Nucleus accumbens (tissue), 56 donors: ENCODE results near the gene MYRIP.
"Not testable (repeated sequence)": the region's sequence is repeated elsewhere in the genome, so short reads cannot be mapped to it uniquely, and the experiment has no call there.

Experiments used
- DNase-seq, 56 donors: peaks; one replicate each; lab custom pipeline; 2025; lab: John Stamatoyannopoulos, UW

MYRIP gene

DNA sequence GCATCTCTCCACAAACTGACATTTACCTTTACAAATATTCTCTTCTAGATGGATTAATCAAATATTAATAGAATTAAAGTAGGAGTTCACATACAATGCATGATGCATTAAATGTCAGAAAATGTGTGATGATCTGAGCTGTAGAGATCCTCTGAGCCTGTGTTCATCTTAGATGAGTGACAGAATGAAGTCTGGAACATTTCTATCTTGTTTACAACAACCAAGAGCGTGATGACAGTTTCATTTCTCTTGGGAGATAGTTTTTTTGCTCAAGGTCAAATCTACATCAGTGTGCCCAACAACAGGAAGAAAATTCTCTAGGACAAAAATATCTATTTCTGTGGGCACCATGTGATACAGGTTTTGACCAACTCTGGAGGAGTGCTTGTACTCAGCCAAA is 211.9 kb downstream of the MYRIP start:
- no peak for DNase-seq

DNA sequence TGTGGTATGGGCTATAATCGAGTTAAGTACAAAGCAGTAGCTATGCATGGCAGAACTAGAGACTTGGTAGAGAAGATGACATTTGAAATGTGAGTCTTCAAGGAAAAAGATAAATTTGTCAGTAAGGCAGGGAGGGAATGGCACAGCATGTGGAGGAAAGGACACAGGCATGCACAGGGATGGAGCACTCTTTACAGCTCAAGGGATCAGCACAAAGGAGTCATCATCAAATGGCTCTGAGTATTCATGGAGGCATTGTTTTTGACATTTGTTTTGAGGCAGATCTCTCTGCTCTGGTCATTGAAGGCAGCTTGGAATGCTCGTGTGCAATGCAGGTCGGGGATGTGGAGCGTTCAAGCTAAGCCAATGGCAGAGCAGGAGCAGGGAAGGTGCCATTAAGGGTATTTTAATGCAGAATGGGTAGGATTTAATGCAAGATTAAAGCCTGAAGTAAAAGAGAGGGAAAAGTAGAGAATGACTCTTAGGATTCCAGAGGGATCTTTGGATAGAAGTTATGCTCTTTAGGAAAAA is 213.0 kb downstream of the MYRIP start:
- DNase-seq, result no peak

DNA sequence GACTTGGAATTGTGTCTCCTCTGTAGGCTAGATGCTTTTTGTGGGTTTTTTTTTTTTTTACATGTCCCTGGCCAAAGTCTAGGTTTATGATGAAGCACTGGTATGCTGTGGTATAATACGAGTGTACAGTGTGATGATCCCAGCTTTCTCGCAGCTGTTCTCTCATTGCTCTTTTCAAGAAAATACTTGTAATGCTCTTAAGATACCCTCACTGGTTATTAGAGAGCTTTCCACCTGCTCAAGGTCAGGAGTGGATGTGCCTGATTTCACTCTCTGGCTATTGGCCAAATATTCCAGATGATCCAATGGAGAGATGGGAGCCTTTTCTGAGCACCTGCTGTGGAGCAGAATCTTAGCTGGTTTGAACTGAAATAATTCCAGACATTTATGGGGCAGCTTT is 215.1 kb downstream of the MYRIP start:
- DNase-seq, result no peak

DNA sequence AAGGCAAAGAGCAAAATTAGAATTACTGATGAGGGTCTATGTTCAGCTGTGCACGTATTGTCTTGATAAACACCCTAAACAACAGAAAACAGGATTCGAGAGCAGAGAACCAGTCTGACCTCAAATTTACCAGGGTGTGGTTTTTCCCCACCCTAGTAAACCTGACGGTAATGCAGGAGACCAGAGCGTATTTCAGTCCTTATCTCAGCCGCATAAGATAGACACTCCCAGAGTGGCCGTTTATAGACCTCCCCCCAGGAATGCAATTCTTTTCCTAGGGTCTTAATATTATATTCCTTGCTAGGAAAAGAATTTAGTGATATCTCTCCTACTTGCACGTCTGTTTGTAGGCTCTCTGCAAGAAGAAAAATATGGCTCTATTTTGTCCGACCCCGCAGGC is 216.5 kb downstream of the MYRIP start:
- not testable (repeated sequence) for DNase-seq

DNA sequence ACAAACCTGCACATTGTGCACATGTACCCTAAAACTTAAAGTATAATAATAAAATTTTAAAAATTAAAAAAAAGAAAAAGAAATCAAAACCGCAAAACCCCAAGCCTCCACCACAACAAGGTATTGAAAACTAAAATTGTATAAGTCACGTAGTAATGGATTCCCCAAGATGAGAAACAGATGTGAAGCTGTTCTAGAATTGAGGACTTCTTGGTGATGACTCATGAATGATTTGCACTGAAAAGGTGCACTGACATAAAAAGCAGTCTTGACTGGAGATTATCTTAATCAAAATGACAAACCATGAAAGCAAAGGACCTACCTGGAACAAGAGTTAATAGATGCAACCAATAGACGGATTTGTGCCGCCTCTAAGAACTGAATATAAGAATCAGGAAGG is 225.8 kb downstream of the MYRIP start:
- no peak for DNase-seq

DNA sequence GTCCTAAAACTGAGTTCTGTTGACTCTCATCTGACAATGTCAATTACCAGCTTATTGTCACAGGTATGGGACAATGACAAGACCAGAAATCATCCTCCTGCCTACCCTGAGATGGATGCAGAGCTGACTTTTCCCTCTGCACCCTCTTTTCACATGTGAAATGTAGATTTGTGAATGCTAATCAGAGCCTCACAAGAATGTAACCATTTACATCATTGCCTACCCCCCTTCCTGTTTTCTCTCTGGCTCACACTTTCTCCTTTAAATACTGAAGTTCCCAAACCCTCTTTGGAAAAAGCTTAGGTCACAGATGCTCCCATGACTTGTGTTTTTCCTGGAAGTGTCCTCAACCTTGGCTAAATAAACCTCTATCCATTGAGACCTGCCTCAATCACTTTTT is 228.2 kb downstream of the MYRIP start:
- DNase-seq, result no peak

DNA sequence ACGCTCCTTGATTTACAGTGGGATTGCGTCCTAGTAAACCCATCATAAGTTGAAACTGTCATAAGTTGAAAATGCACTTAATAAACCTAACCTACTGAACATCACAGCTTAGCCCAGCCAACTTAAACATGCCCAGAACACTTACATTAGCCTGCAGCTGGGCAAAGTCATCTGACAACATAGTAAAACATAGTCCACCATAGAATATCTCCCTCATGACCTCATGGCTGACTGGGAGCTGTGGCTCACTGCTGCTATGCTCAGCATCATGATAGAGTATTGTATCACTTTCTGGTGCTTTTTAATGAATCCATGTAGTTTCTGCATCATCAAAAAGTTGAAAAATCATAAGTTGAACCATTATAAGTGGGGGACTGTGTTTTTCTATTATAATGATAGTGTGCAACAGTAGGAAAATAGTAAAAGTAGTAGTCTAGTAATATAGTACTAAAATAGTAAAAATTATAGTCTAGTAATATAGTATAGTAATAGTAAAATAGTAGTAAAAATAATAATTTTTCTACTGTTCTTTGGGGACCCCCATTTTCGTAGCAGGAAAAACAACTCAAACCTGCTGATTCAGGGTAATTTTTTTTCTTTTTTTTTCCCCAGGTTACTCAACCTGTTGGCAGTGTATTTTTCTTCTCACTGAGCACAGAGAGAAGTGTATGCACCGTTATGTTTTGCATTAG is 233.5 kb downstream of the MYRIP start:
- DNase-seq, result no peak

DNA sequence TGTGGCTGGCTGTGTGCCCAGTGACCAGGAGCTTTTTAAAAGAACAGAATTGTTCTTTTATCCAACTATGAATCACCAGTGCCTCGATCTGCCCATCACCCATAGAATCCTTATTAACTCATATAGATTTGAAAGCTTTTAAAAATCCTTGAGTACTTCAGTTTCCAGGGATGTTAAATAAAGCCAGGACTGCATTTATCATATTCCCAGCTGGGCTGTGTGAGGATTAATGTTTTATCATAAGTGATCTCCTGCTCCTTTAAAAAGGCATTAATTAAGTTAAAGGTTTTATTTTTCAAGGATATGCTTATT is 234.0 kb downstream of the MYRIP start:
- DNase-seq, result peak in 2 of 56 donors; percentile 10 to 31

DNA sequence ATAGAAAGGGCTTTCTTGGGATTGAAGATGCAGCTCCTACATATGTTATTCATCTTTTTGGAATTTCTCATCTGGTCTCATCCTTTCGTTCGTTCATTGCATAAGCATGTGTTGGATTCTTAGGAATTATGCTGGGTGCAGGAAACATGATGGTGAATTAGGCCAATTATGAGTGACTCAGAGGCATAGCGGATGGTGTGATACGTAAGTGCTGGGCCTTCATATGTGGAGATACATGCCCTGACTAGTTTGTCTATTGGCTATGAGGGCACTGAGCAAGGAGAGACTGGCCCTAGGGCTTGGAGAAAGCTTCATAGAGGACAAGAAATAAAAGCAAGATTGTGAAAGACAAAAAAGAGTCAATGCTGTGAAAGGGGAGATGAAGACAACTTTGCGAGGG is 235.1 kb downstream of the MYRIP start:
- no peak for DNase-seq

DNA sequence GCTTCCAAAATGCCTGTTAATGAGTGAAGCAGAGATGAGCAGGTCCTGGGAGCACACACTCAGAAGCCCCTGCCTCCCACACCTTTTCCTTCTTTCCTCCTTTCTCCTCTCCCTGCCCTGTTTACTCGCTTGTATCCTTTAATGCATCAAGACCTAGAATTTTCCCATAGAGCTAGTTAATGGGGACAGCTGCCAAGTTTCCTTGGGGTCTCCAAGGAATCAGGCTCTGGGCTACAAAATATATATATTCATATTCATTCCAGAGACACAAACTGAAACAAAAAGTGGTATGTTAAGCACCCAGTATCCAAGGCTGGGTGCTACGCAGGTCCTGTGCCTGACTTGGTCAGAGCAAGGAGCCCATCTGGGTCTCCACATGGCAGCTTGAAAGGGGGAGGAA is 235.6 kb downstream of the MYRIP start:
- no peak for DNase-seq

DNA sequence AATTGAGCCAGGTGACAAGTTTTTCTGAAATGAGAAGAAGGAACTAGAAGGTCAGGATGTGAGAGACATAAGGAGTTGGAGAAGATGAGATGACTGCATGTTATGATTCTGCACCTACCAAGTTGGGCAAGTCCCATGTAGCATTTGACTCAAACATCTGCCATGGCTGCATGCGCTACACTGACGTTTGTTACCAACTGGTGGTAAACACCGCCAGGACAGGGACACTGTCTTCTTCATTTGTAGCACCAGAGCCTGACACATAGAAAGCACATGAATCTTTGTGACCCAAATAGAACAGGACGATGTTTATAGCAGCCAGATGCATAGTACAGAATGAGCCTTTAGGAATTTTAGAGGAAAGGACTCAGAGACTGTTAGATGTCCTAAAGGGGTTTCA is 236.7 kb downstream of the MYRIP start:
- DNase-seq, result no peak

DNA sequence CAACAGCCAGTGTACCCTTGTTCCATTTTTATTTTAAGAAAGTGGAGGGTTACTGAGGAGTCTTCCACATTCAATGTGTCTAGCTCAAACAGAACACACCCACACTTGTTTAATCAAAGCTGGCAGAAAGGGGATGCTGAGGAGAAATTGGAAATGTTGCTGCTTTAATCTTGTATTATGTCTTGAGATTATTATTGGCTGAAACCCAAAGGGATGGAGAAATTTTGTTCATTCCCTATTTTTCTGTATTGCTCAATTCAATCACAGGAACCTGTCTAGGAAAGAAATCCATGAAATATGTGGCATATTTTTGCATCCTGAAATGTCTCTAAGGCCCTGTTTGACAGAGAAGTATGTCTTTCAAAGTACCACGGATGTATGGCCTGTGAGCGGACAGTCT is 238.0 kb downstream of the MYRIP start:
- no peak for DNase-seq

DNA sequence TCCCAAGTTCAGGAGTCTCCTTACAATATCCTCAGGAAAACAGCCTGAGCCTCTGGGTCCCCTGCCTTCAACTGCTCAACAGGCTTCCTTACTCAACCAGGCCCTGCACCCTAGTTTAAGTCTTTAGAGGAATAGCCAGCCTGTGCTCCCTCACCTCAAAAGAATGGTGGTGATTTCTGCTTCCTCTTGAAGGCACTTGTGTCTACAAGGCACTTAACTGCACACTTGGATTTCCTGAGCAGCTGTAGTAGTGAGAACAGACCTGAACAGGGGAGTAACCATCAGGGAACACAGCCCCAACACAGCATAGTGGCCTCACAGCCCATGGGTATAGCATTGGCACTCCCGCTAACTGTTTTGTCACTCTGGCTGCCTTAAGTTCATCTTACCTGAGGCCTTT is 244.3 kb downstream of the MYRIP start:
- DNase-seq, result no peak

DNA sequence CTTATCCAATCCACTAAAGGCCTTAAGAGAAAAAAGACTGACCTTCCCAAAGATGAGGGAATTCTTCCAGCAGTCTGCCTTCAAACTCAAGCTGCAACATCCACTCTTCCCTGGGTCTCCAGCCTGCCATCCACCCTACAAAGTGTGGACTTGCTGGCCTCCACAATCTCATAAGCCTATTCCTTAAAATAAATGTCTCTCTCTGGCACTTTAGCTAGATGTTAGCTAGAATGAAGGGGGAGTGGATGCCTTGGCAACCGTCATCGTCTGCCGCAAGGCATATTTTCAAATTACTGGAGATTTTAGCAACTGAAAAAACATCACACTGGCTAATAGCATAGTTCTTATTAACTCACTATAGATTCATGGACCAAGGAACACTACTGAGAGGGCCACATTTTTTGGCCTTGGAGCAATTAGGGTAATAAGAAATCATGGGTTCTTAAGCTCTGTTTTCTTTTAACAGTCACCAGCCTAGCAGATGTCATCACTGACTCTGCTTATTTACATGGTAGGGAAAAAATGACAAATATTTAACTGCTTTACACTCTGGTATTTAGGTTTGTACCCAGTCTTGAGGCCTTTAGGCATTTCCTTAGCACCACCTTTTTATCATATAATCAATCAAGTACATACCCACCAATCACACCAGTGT is 245.3 kb downstream of the MYRIP start:
- peak in 4 of 56 donors; percentile 2 to 20 (median 16) for DNase-seq

DNA sequence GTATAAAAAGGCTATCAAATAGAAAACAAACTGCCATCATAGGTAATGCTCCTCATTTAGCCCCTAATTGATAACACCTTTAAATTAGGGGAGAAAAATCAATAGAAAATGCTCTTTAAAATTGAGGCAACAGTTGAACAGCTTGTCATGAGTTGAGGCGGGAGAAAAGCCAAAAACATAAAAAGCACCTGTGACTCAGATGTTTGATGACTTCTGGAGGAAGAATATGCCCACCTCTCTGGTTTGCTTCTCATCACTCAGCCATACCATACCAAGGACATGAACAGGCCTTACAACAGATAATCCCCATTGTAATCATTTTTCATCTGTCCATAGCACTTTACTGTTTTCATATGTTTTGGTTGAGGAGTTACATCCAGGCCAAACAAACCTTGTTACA is 246.0 kb downstream of the MYRIP start:
- no peak for DNase-seq

DNA sequence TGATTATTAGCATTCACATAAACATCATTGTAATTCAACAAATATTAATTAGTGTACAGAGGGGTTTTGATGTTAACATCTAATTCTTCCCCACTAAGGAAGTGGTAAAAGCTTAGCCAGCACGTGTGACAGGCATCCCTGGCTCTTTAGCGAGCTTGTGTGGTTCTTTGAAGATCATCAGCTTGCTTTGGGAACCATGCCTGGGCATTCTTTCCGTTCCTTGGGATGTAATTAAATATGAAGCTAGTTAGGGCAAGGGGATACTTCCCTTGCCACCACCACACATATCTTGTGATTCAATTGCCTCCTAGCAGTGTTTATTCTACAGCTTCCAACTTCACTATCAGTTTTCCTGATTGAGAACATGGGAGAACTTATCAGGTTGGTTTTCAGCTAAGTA is 246.5 kb downstream of the MYRIP start:
- DNase-seq, result no peak

DNA sequence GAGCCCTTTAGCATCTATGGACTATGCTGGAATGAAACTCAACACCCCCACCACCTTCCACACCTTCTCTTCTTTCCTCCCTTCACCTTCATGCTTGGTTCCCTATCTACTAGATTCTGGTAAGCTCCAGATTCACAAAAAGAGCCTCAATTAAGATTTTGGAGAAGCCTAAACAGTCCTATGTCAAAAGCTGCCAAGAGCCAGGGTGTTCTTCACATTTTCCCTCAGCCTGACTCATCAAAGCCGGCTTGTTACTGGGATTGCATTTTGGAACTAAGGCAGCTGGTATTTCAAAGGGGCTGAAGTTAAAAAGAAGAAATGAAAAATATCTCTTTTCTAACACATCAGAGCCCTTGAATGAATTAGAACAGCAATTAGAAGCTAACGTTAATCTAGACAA is 247.7 kb downstream of the MYRIP start:
- no peak for DNase-seq

DNA sequence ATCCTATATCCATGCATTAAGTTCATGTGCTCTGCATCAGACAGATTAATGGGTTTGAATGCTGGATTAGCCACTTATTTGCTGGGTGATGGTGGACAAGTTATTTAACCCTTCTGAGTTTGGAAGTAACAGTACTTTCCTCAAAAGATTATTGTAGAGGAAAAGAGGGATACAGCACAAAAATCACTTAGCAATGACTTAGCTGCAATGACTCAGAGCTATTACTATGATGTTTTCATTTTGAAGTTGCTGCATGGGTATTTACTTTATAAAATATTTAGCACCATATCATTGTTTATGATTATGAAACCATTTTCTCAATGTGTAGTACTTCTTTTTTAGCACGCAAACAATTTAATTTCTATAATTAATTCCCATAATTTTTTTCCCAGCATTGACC is 248.4 kb downstream of the MYRIP start:
- no peak for DNase-seq

DNA sequence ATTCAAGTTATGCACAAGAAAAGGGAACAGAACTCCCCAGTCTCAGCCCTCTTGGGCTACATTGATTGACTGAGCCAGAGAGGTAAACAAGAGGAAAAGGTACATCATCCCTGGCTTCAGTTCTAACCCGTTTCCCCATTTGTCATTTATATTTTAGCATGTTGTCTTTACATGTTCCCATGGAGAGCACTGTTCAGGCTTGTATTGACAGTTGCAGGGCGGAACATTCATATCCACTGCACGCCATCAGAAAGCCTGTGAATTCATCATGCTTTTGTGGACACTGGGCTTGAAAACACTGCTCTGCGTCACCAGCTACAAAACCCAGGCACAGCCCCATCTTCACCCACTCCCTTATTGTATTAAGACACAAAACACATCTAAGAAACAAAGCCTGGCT is 259.2 kb downstream of the MYRIP start:
- no peak for DNase-seq

DNA sequence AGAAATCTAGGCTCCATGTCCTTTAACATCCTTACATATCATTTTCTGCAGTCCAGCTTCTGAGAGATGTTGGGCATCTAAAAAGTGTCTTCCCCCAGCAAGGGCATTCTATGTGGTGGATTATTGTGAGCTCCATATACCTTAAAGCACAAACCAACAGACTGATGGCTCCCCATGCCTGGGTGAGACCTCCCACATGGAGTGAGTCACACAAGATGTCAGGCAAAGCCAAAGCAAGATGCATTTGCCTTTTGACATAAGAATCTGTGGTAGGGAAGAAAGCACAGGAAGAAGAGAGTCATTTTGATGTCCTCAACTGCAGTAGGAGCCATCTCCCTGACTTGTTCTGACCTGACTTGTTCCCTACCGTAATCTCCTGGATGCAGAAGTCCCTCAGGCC is 261.4 kb downstream of the MYRIP start:
- DNase-seq, result no peak

DNA sequence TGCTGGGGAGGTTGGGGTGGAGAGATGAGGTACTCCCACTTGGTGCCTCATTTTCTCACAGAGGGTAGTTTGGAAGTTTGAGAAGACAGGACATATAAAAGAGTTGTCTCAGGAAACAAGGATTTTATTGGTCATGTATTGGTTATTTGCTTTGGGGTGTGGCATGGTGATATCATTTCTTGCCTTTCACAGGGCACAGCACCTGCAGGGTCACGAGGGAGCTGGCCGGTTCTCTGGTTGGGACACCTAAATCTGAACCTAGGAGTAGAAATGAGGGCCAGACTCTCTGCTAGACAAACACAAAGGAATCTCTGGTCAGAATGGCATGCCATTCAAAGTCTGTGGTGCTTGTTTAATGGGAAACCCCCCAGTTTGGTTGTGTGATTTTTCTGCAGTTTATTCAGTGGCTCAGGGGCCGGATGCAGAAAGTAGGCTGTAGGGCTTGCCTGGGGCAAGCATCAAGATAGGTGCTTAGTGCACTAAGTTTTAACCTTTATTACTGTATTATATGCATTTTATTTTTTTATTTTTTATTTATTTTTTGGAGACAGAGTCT is 262.4 kb downstream of the MYRIP start:
- DNase-seq, result no peak

DNA sequence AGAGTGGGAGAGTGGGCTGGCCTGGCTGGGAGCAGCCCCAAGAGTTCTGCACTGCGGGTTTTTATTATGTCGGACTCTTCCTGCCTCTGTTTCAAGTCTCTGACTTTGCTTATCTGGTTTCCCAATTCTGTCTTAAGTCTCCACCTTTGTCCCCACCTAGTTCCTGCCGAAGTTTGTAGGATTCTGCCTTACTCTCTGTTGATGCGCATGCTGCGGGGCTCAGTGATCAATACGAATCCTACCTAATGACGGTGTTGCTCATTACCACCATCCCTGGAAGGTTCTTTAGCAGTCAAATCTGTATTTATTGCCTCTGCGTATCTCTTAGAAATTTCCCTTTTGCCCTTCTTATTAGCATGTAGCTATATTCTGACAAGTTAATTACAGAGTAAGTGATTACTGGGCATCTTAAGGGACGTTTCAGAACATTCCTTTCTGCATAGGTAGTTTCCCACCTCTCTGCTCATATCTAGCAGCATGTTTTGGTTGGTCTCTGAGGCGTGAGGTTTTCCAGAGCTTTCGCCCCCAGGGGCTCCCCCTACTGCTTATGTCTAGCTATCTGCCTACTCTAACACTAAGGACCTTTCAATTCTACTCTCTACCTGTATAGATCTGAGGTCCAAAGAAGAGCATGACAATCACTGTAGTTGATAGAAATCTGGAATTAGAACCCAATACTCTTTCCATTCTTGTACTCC is 264.1 kb downstream of the MYRIP start:
- DNase-seq, result no peak
